OCI-LY7 (cell line): ENCODE data around the gene RASA4B. TPM values are rescaled to one million over a fixed set of nuclear protein-coding genes. Genes with fewer than 3 reads are reported as not detected.
"Not testable (repeated sequence)": the region's sequence is repeated elsewhere in the genome, so short reads cannot be mapped to it uniquely, and the experiment has no call there.

Experiments
- BruUV-seq: library from RNA; stranded (reverse); fragments of 400-500 nt; replicated peaks from 2 replicates; lab custom pipeline; 2021; lab: Mats Ljungman, UMichigan
- CTCF ChIA-PET: fragments of 300-600 bp; sonication (Branson Sonifier 250); formaldehyde crosslinking; loops from one replicate; lab custom pipeline; 2022; ENCODE audit warnings: antibody characterized with exemption; ENCODE audit not compliant: unreplicated experiment; lab: Charles Lee
- POLR2A ChIA-PET: fragments of 300-600 bp; sonication (Branson Sonifier 250); formaldehyde crosslinking; loops from one replicate; lab custom pipeline; 2022; ENCODE audit warnings: antibody characterized with exemption; lab: Charles Lee
- DNase-seq: peaks from one replicate; pipeline ENCODE4 v3.0.0-alpha.2; 2015; ENCODE audit warnings: low spot score
- H2AFZ ChIP-seq: fragments of 200-600 bp; sonication (generic), shearing (Covaris generic); 2 replicates; pipeline ENCODE4 v1.6.1; 2014; ENCODE audit warnings: mild to moderate bottlenecking, antibody characterized with exemption, low read length, moderate library complexity
- H3K27ac ChIP-seq: fragments of 200-600 bp; sonication (generic); 2 replicates; pipeline ENCODE4 v1.5.1; 2014; ENCODE audit warnings: mixed run types, low read depth, mild to moderate bottlenecking, moderate library complexity, low read length, inconsistent platforms; ENCODE audit not compliant: poor library complexity, severe bottlenecking
- H3K36me3 ChIP-seq: fragments of 200-600 bp; sonication (generic); 2 replicates; pipeline ENCODE4 v1.6.1; 2014; ENCODE audit warnings: mild to moderate bottlenecking, antibody characterized with exemption, low read length, moderate library complexity, mixed read lengths; ENCODE audit not compliant: insufficient read depth
- H3K4me1 ChIP-seq: fragments of 200-600 bp; sonication (generic); 2 replicates; pipeline ENCODE4 v1.5.1; 2014; ENCODE audit warnings: mild to moderate bottlenecking, low read length; ENCODE audit not compliant: insufficient read depth, poor library complexity, severe bottlenecking
- H3K4me2 ChIP-seq: fragments of 200-600 bp; sonication (generic); 2 replicates; pipeline ENCODE4 v1.6.1; 2014; ENCODE audit warnings: mild to moderate bottlenecking, low read length
- H3K4me3 ChIP-seq: fragments of 200-600 bp; sonication (generic); 2 replicates; pipeline ENCODE4 v1.5.1; 2014; ENCODE audit warnings: mild to moderate bottlenecking, low read depth, low read length; ENCODE audit not compliant: poor library complexity, severe bottlenecking
- H3K79me2 ChIP-seq: fragments of 200-600 bp; sonication (generic); 2 replicates; pipeline ENCODE4 v1.6.1; 2016; ENCODE audit warnings: low read depth, mild to moderate bottlenecking, low read length, moderate library complexity, mixed read lengths; ENCODE audit not compliant: insufficient read depth
- H3K9me2 ChIP-seq: fragments of 200-600 bp; sonication (generic); 2 replicates; pipeline ENCODE4 v1.6.1; 2016; ENCODE audit warnings: mild to moderate bottlenecking, low read length, mixed read lengths; ENCODE audit not compliant: insufficient read depth
- H3K9me3 ChIP-seq: fragments of 200-600 bp; sonication (generic); 2 replicates; pipeline ENCODE4 v1.6.1; 2014; ENCODE audit warnings: mild to moderate bottlenecking, mixed run types, low read length, mixed read lengths
- H4K20me1 ChIP-seq: fragments of 200-600 bp; sonication (generic); 2 replicates; pipeline ENCODE4 v1.6.1; 2014; ENCODE audit warnings: mild to moderate bottlenecking, antibody characterized with exemption, low read length, moderate library complexity, mixed read lengths; ENCODE audit not compliant: insufficient read depth
- intact Hi-C: fragments of 100-400 bp; cut with micrococcal nuclease; formaldehyde crosslinking; loops from one replicate; pipeline ENCODE4 v1.10.0; 2022; ENCODE audit not compliant: unreplicated experiment
- total RNA-seq, 2 experiments: library from RNA; depleted of rRNA in 1 of 2; stranded (reverse); fragments of >200 nt in 1 of 2; shearing (Covaris generic) in 1 of 2; gene quantifications; 2 replicates each; pipeline ENCODE4 v1.2.3, GENCODE V29; 2014 to 2022

The RASA4B gene
- total RNA-seq, 2 experiments from 2014 or later, result 7.2 to 12.8 TPM

- H3K4me3 ChIP-seq, H4K20me1 ChIP-seq, H3K9me2 ChIP-seq, CTCF ChIA-PET, H3K79me2 ChIP-seq, H3K36me3 ChIP-seq, DNase-seq, H3K4me1 ChIP-seq, H3K9me3 ChIP-seq, BruUV-seq, intact Hi-C loops, POLR2A ChIA-PET, H2AFZ ChIP-seq: not testable (repeated sequence)
- Histone ChIP-seq H3K27ac (peak overlapping the region; percentile 64), H3K4me2 (peak overlapping the region; percentile 53; the same call in 1 of the 2 replicates)
Measured at GRCh38 chr7:102514881-102515721, 2.5 kb downstream of the RASA4B start.

DNA sequence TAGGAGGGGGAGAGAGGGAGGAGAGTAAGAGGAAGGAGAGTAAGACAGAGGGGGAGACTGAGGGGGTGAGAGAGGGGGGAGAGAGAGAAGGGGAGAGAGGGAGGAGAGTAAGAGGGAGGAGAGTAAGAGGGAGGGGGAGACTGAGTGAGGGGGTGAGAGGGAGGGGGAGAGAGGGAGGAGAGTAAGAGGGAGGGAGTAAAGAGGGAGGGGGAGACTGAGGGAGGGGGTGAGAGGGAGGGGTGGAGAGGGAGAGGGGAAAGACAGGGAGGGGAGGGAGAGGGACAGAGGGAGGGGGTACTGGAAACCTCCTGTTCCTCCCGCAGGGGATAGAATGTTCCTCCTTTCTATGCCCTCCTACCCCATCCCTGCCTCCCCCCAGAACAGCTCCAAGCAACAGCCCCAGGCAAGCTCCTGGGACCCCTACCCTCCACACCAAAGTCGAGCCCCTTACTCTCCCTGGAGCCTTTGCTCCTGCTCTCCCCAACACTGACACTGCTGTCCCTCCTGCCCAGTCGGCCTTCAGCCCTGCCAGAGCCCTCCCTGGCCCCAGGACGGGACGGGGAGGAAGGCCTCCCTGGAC is 4.8 kb downstream of the RASA4B start:
- H3K9me2 ChIP-seq, H3K4me1 ChIP-seq, H3K27ac ChIP-seq, H2AFZ ChIP-seq, H3K79me2 ChIP-seq, H3K36me3 ChIP-seq, H3K9me3 ChIP-seq, H4K20me1 ChIP-seq, POLR2A ChIA-PET, intact Hi-C loops, H3K4me3 ChIP-seq, BruUV-seq, CTCF ChIA-PET: not testable (repeated sequence)
- DNase-seq, result peak; percentile 48
- 0 out of 2 replicates have a peak overlapping the region, but pooled peaks have one; percentile 8 for H3K4me2 ChIP-seq

- H3K27ac ChIP-seq, H3K4me3 ChIP-seq, H3K36me3 ChIP-seq, BruUV-seq, H3K9me3 ChIP-seq, DNase-seq, CTCF ChIA-PET, H4K20me1 ChIP-seq, H3K4me2 ChIP-seq, H2AFZ ChIP-seq, H3K79me2 ChIP-seq, H3K4me1 ChIP-seq, POLR2A ChIA-PET, H3K9me2 ChIP-seq, intact Hi-C loops: not testable (repeated sequence)
Measured at GRCh38 chr7:102511860-102512522, 5.6 kb downstream of the RASA4B start.

DNA sequence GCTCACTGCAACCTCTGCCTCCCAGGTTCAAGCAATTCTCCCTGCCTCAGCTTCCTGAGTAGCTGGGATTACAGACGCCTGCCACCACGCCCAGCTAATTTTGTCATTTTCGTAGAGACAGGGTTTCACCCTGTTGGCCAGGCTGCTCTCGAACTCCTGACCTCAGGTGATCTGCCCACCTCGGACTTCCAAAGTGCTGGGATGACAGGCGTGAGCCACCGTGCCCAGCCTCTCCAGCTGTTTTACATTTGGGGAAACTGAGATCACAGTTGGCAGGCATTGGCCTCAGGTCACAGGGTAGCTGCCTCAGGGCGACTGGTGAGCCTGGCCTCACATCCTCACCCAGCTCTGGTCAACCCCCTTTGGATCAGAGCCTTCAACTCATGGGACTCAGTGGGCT is 7.0 kb downstream of the RASA4B start:
- H3K4me2 ChIP-seq, H2AFZ ChIP-seq, BruUV-seq, DNase-seq, H3K9me2 ChIP-seq, H3K27ac ChIP-seq, H3K4me1 ChIP-seq, H3K9me3 ChIP-seq, H3K79me2 ChIP-seq, H4K20me1 ChIP-seq, CTCF ChIA-PET, H3K4me3 ChIP-seq, intact Hi-C loops, POLR2A ChIA-PET, H3K36me3 ChIP-seq: not testable (repeated sequence)

DNA sequence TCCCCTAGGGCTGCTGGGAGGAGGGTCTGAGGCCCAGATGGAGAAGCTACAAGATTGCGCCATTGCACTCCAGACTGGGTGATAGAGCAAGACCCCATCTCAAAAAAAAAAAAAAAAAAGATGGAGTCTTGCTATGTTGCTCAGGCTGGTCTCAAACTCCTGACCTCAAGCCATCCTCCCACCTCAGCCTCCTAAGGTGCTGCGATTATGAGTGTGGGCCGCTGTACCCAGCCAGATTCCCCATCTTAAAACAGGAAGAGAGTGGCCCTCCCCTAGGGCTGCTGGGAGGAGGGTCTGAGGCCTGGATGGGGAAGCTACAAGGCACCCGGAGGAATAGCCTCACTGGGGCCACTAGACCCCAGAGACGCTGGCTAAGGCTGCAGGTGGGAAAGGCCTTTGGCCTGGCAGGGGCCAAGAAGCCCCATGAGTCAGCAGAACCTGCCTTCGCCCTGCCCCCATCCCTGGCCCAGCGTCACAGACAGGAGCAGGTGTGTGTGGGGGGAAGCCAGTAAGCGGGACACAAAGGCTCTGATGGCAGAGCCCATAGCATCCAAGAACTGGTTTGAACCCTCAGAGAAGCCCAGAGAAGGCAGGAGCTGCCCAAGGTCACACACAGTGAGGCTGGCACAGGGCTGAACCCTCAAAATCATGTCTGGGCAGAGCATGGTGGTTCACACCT is 10.0 kb downstream of the RASA4B start:
- POLR2A ChIA-PET, H4K20me1 ChIP-seq, H3K4me3 ChIP-seq, H3K27ac ChIP-seq, intact Hi-C loops, CTCF ChIA-PET, BruUV-seq, H3K36me3 ChIP-seq, DNase-seq, H3K4me1 ChIP-seq, H3K9me3 ChIP-seq, H3K4me2 ChIP-seq, H3K9me2 ChIP-seq, H2AFZ ChIP-seq, H3K79me2 ChIP-seq: not testable (repeated sequence)
